ENCODE data around the gene SLC35F3. TPM values are rescaled to one million over a fixed set of nuclear protein-coding genes. Genes with fewer than 3 reads are reported as not detected.

The SLC35F3 gene
- total RNA-seq, 4 donors from 2014 or later, result 0.36 to 1.4 (median 0.54) TPM

GRCh38 chr1:234250747-234251146, 346.3 kb downstream of the SLC35F3 start:
- TF ChIP-seq EP300 (IDR thresholded peaks at IDR 0.05) (no peak), POLR2AphosphoS5 (IDR thresholded peaks at IDR 0.05) (no peak), CTCF (IDR thresholded peaks at IDR 0.05) (no peak)
- DNase-seq (ENCODE audit: low spot score in 2 of 2), result no peak
- Histone ChIP-seq H3K9me3 (no peaks in the 10 kb centered on the region), H3K27me3 (no peaks in the 10 kb centered on the region), H3K27ac (no peak overlapping the region), H3K36me3 (no peaks in the 10 kb centered on the region), H3K4me3 (no peak overlapping the region), H3K4me1 (no peaks in the 10 kb centered on the region)
- WGBS, result 88% methylated on average over 1 of the region's 1 CpG

- DNase-seq (ENCODE audit: low spot score in 2 of 2), result no peak
- H3K36me3 ChIP-seq, result no peaks in the 10 kb centered on the region
- WGBS, result 83% methylated on average over 1 of the region's 1 CpG
- no peak overlapping the region for H3K4me3 ChIP-seq
- TF ChIP-seq POLR2AphosphoS5 (IDR thresholded peaks at IDR 0.05) (no peak), POLR2A (IDR thresholded peaks at IDR 0.05) (no peak), CTCF (IDR thresholded peaks at IDR 0.05) (no peak), EP300 (IDR thresholded peaks at IDR 0.05) (no peak)
- H3K27me3 ChIP-seq, result no peaks in the 10 kb centered on the region
- H3K9me3 ChIP-seq, result no peaks in the 10 kb centered on the region
- H3K4me1 ChIP-seq, result no peaks in the 10 kb centered on the region
- H3K27ac ChIP-seq, result no peak overlapping the region
Observed at GRCh38 chr1:234253732-234254131, 349.3 kb downstream of the SLC35F3 start.

GRCh38 chr1:234256359-234256758, 351.9 kb downstream of the SLC35F3 start:
- Histone ChIP-seq H3K4me1 (no peaks in the 10 kb centered on the region), H3K27me3 (no peaks in the 10 kb centered on the region), H3K9me3 (no peaks in the 10 kb centered on the region), H3K36me3 (no peaks in the 10 kb centered on the region), H3K4me3 (no peak overlapping the region), H3K27ac (no peak overlapping the region)
- TF ChIP-seq POLR2A (IDR thresholded peaks at IDR 0.05) (no peak), EP300 (IDR thresholded peaks at IDR 0.05) (no peak), POLR2AphosphoS5 (IDR thresholded peaks at IDR 0.05) (no peak), CTCF (IDR thresholded peaks at IDR 0.05) (no peak)
- WGBS, result 49% methylated on average over 2 of the region's 2 CpGs
- DNase-seq (ENCODE audit: low spot score in 2 of 2), result no peak

DNA sequence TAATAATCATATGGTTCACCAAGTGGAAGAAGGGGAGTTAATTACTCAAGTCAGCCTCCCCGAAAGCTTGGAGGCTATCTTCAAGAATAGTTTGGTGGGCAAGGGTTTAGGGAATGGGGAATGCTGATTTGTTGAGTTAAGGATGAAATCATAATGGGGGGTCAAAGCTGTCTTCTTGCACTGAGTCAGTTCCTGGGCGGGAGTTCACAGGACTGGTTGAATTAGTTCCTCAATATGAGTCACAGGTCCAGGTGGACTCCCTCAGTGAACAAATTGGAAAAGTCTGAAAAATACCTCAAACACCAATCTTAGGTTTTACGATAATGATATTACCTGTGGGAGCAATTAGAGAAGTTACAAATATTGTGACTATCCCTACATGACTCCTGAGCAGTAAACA, 353.6 kb downstream of the SLC35F3 start:
- Histone ChIP-seq H3K36me3 (no peaks in the 10 kb centered on the region), H3K9me3 (no peaks in the 10 kb centered on the region), H3K27ac (no peak overlapping the region), H3K4me3 (no peak overlapping the region), H3K27me3 (no peaks in the 10 kb centered on the region), H3K4me1 (no peaks in the 10 kb centered on the region)
- DNase-seq (ENCODE audit: low spot score in 2 of 2), result no peak
- WGBS, result 92% methylated on average over 3 of the region's 3 CpGs
- TF ChIP-seq POLR2A (IDR thresholded peaks at IDR 0.05), result no peak
- TF ChIP-seq EP300 (IDR thresholded peaks at IDR 0.05), result no peak
- TF ChIP-seq CTCF (IDR thresholded peaks at IDR 0.05), result no peak
- no peak for TF ChIP-seq POLR2AphosphoS5 (IDR thresholded peaks at IDR 0.05)

- Histone ChIP-seq H3K9me3 (no peaks in the 10 kb centered on the region), H3K4me3 (no peak overlapping the region), H3K27me3 (no peaks in the 10 kb centered on the region), H3K4me1 (no peaks in the 10 kb centered on the region), H3K36me3 (no peaks in the 10 kb centered on the region), H3K27ac (no peak overlapping the region)
- 47% methylated on average over 7 of the region's 7 CpGs for WGBS
- TF ChIP-seq POLR2A (IDR thresholded peaks at IDR 0.05) (no peak), CTCF (IDR thresholded peaks at IDR 0.05) (no peak), EP300 (IDR thresholded peaks at IDR 0.05) (no peak), POLR2AphosphoS5 (IDR thresholded peaks at IDR 0.05) (no peak)
- DNase-seq (ENCODE audit: low spot score in 2 of 2), result no peak
Observed at GRCh38 chr1:234260578-234260977, 356.1 kb downstream of the SLC35F3 start.

All from suprapubic skin (tissue), 4 donors.